CD4-positive, alpha-beta T cell (primary cell): Measurements from ENCODE around the gene NRXN2. TPM values are rescaled to one million over a fixed set of nuclear protein-coding genes. Genes with fewer than 3 reads are reported as not detected.
A peak's percentile ranks its signal among the peaks of the same experiment; 100 is the strongest.

Experiments
- ATAC-seq: fragments of 200-7000 bp; cut with Tn5 transposase; one replicate; pipeline ENCODE4 v1.10.0; 2022; ENCODE audit warnings: mild to moderate bottlenecking; ENCODE audit not compliant: poor library complexity
- CTCF ChIA-PET: fragments of 350-600 bp; sonication (Branson Sonifier 250); formaldehyde crosslinking; loops from one replicate; lab custom pipeline; 2021; ENCODE audit warnings: antibody characterized with exemption, inconsistent platforms; lab: Charles Lee
- POLR2A ChIA-PET: fragments of 350-600 bp; sonication (Branson Sonifier 250); formaldehyde crosslinking; loops from one replicate; lab custom pipeline; 2021; ENCODE audit warnings: antibody characterized with exemption, inconsistent platforms; lab: Charles Lee
- DNase-seq, 14 experiments: peaks; one replicate each; pipeline ENCODE4 v3.0.0-alpha.2; 2013 to 2020; ENCODE audit warnings: mixed read lengths in 2 of 14
- H3K27ac ChIP-seq, 2 donors: one replicate each; pipeline versions ENCODE4 v1.5.1 to v1.7.0; 2013; ENCODE audit warnings: low read length in 2 of 2, low read depth in 1 of 2, mild to moderate bottlenecking in 1 of 2
- H3K27me3 ChIP-seq, 2 experiments: 1 replicate in 1 of 2; 2 replicates in 1 of 2; pipeline versions ENCODE4 v1.6.1 to v1.7.0; 2013; ENCODE audit warnings: low read length in 2 of 2, control low read depth in 1 of 2, mild to moderate bottlenecking in 1 of 2, moderate library complexity in 1 of 2; ENCODE audit not compliant: insufficient read depth in 2 of 2, control insufficient read depth in 1 of 2
- H3K36me3 ChIP-seq: one replicate; pipeline ENCODE4 v1.6.1; 2013; ENCODE audit warnings: low read length, control low read depth; ENCODE audit not compliant: insufficient read depth
- H3K4me1 ChIP-seq: one replicate; pipeline ENCODE4 v1.6.1; 2013; ENCODE audit warnings: low read length, control low read depth; ENCODE audit not compliant: insufficient read depth
- H3K4me3 ChIP-seq: one replicate; pipeline ENCODE4 v1.5.1; 2013; ENCODE audit warnings: mild to moderate bottlenecking, low read length, moderate library complexity
- H3K9me3 ChIP-seq, 2 experiments: 1 replicate in 1 of 2; 2 replicates in 1 of 2; pipeline versions ENCODE4 v1.6.1 to v1.7.0; 2013; ENCODE audit warnings: low read length in 2 of 2, mild to moderate bottlenecking in 2 of 2, control low read depth in 1 of 2, moderate library complexity in 1 of 2; ENCODE audit not compliant: control insufficient read depth in 1 of 2, insufficient read depth in 1 of 2
- H3K27ac Mint-ChIP-seq: one replicate; pipeline ENCODE4 v1.8.0; 2020; ENCODE audit warnings: mixed read lengths
- H3K27me3 Mint-ChIP-seq: one replicate; pipeline ENCODE4 v1.8.0; 2021; ENCODE audit warnings: mixed read lengths
- H3K36me3 Mint-ChIP-seq: one replicate; pipeline ENCODE4 v1.8.0; 2021; ENCODE audit warnings: low read depth, mixed read lengths
- H3K4me1 Mint-ChIP-seq: one replicate; pipeline ENCODE4 v1.8.0; 2021; ENCODE audit warnings: low read depth, mixed read lengths
- H3K4me3 Mint-ChIP-seq: one replicate; pipeline ENCODE4 v1.8.0; 2020; ENCODE audit warnings: mild to moderate bottlenecking, mixed read lengths
- H3K9me3 Mint-ChIP-seq: one replicate; pipeline ENCODE4 v1.8.0; 2020; ENCODE audit warnings: mixed read lengths
- intact Hi-C, 2 experiments: fragments of 100-400 bp; cut with DNase I in 1 of 2; cut with micrococcal nuclease in 1 of 2; formaldehyde crosslinking; loops; one replicate each; pipeline versions ENCODE4 v1.15.1 to v1.9.0; 2023 to 2025; cut with DNase I, micrococcal nuclease
- total RNA-seq, 174 experiments: library from RNA in 2 of 174; stranded (reverse) in 2 of 174; gene quantifications; one replicate each; pipeline ENCODE4 v1.2.3 and lab custom pipeline; 2021 to 2026
- TF ChIP-seq, protein P1 (sequence below): fragments of 200-600 bp; IDR thresholded peaks from one replicate; pipeline ENCODE4 v1.8.0; 2022; ENCODE audit warnings: antibody characterized with exemption, mild to moderate bottlenecking

Gene NRXN2
- total RNA-seq, 2 experiments from 2014 or later: 0.05 to 0.31 TPM

DNA sequence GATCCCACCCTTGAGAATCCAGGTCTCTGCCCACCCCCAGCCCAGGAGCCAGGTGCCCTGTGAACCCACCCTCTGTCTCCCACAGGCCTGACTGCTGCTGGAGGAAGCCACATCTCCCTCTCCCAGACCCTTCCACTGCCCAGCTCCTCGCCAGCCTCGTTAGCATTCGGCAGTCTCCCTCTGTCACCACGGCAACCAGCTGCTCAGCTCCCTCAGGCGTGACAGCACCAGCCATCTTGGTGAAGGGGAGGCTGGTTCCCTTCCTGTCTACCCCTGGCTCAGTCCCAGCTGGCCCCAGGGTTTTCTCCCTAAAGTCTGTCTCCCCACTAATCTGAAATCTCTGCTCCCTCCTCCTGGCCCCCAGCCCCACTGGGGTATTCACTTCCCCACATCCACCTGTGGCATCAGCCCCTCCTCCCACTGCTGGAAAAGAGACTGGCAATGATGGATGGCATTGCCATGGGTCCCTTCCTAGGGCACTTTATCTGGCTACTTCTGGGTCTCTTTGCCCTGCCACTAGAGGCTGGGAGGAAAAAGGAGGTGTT is 28.1 kb downstream of the NRXN2 start:
- Histone ChIP-seq H3K27ac (no peak overlapping the region), H3K4me1 (no peaks in the 10 kb centered on the region), H3K9me3 (peaks cover 0 to 3% of the 10 kb centered on the region in 2 experiments), H3K36me3 (no peaks in the 10 kb centered on the region), H3K27me3 (peaks cover 23 to 24% of the 10 kb centered on the region in 2 experiments), H3K4me3 (no peak overlapping the region)
- H3K9me3 Mint-ChIP-seq: no peaks in the 10 kb centered on the region
- ATAC-seq (no peak), DNase-seq (no peak)
- H3K36me3 Mint-ChIP-seq: no peaks in the 10 kb centered on the region
- peaks cover 54% of the 10 kb centered on the region for H3K27me3 Mint-ChIP-seq
- TF ChIP-seq, protein P1, sequence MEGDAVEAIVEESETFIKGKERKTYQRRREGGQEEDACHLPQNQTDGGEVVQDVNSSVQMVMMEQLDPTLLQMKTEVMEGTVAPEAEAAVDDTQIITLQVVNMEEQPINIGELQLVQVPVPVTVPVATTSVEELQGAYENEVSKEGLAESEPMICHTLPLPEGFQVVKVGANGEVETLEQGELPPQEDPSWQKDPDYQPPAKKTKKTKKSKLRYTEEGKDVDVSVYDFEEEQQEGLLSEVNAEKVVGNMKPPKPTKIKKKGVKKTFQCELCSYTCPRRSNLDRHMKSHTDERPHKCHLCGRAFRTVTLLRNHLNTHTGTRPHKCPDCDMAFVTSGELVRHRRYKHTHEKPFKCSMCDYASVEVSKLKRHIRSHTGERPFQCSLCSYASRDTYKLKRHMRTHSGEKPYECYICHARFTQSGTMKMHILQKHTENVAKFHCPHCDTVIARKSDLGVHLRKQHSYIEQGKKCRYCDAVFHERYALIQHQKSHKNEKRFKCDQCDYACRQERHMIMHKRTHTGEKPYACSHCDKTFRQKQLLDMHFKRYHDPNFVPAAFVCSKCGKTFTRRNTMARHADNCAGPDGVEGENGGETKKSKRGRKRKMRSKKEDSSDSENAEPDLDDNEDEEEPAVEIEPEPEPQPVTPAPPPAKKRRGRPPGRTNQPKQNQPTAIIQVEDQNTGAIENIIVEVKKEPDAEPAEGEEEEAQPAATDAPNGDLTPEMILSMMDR: no peak
- no peak overlapping the region for H3K27ac Mint-ChIP-seq
- intact Hi-C loops: no loop called here
- POLR2A ChIA-PET: no interaction called here
- no peak overlapping the region for H3K4me3 Mint-ChIP-seq
- H3K4me1 Mint-ChIP-seq: peaks cover 11% of the 10 kb centered on the region
- CTCF ChIA-PET: no interaction called here

DNA sequence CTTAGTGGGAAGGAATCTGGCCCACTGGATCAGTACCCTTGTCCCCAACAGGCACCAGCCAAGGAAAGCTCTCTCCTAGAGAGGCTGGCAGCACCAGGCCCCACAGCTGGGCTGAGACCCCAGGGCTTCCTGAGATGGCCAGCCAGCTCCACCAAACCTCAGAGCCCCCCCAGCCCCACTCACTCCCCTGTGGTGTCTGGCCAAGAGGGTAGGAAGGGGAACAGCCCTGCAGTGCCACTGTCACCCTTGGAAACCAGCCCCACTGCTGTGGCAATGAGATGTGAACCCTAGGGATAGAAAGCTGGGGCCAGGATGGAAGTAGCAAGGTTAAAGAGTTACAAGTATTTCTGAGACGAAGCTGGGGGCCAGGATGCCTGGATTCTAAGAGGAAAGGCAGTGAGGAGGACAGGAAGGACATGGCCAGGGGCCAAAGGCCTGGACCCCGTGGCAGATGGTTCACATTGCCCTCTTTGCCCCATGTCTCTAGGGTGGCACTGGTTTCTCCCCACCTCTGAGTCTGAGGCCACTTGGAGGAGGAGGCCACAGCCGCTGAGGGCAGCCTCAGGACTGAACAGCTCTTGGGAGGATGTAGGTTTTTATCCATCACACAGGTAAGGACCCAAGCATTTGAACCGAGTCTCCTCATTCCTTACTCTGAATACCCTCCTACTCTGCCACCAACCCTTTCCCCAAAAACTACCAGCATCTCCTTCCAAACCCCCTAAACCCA is 28.8 kb downstream of the NRXN2 start:
- Mint-ChIP-seq H3K4me3 (no peak overlapping the region), H3K36me3 (no peaks in the 10 kb centered on the region), H3K4me1 (peaks cover 11% of the 10 kb centered on the region), H3K9me3 (no peaks in the 10 kb centered on the region), H3K27ac (no peak overlapping the region), H3K27me3 (peaks cover 54% of the 10 kb centered on the region)
- ChIA-PET POLR2A (no interaction called here), CTCF (no interaction called here)
- no peaks in the 10 kb centered on the region for H3K36me3 ChIP-seq
- H3K4me1 ChIP-seq: no peaks in the 10 kb centered on the region
- intact Hi-C loops: no loop called here
- peaks cover 23 to 24% of the 10 kb centered on the region in 2 experiments for H3K27me3 ChIP-seq
- H3K9me3 ChIP-seq: peaks cover 0 to 3% of the 10 kb centered on the region in 2 experiments
- H3K4me3 ChIP-seq: no peak overlapping the region
- H3K27ac ChIP-seq: no peak overlapping the region
- DNase-seq (no peak), ATAC-seq (no peak)
- TF ChIP-seq, protein P1: no peak

DNA sequence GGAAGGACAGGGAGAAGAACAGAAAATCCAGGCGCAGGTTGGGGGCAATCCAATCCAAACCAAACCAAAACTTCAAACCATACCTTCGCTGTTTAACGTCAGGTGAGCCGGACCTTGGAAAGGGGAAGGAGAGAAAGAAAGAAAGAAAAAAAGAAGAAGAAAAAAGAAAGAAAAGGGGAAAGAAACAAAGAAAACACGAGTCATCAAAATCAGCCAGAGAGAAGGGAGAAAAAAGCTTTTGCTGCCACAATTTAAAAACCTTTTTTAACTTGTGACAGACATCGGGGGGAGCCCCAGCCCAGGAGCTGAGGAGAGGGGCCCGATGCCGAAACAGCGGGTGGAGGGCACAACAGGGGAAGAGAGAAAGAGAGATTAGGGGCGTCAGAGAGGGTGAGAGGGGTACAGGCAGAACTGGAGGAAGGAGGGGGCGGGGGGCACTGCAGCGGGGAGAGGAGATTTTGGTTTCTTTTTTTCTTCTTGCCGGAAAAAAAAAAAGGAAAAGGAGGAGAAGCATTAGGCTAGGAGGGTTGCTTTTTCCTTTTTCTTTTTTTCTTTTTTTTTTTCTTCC is 30.1 kb downstream of the NRXN2 start:
- TF ChIP-seq, protein P1: no peak
- ChIA-PET POLR2A (no interaction called here), CTCF (no interaction called here)
- no peak for ATAC-seq
- H3K4me1 ChIP-seq: peaks cover 11% of the 10 kb centered on the region
- H3K9me3 Mint-ChIP-seq: no peaks in the 10 kb centered on the region
- no peaks in the 10 kb centered on the region for H3K36me3 ChIP-seq
- no peaks in the 10 kb centered on the region for H3K36me3 Mint-ChIP-seq
- intact Hi-C loops: no loop called here
- no peak overlapping the region for H3K4me3 ChIP-seq
- DNase-seq: no peak
- peaks cover 0 to 3% of the 10 kb centered on the region in 2 experiments for H3K9me3 ChIP-seq
- H3K4me1 Mint-ChIP-seq: peaks cover 22% of the 10 kb centered on the region
- peak overlapping the region; percentile 51 for H3K4me3 Mint-ChIP-seq
- no peak overlapping the region for H3K27ac ChIP-seq
- peaks cover 23 to 24% of the 10 kb centered on the region in 2 experiments for H3K27me3 ChIP-seq
- H3K27ac Mint-ChIP-seq: no peak overlapping the region
- H3K27me3 Mint-ChIP-seq: peaks cover 54% of the 10 kb centered on the region
